NCI-H345 treated with DMSO at 0.1 percent for 48 hours (cell line): ENCODE measurements around the gene RIN3.
"Not testable (repeated sequence)": the region's sequence is repeated elsewhere in the genome, so short reads cannot be mapped to it uniquely, and the experiment has no call there.

Experiments used
- DNase-seq: peaks from one replicate; lab custom pipeline; 2025; ENCODE audit not compliant: unreplicated experiment; lab: John Stamatoyannopoulos, UW

Gene RIN3

DNA sequence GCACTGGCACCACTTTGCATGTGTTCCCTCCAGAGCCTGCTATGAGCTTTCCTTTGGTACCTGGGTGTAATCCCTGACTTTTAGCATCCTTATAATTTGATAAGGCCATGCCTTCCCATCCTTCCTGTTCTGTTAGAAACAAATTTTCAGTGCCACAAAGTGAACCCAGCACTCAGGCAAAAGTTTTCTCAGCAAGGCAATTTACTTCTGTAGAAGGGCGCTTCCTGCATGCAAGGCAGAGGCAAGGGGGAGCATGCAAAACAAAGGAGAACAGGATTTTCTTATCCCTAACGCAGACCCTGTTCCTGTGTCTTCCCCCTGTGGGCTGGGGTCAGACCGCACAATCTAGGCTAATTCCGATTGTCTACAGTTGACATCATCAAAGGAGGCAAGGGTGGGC is 108.7 kb downstream of the RIN3 start:
- no peak for DNase-seq

DNA sequence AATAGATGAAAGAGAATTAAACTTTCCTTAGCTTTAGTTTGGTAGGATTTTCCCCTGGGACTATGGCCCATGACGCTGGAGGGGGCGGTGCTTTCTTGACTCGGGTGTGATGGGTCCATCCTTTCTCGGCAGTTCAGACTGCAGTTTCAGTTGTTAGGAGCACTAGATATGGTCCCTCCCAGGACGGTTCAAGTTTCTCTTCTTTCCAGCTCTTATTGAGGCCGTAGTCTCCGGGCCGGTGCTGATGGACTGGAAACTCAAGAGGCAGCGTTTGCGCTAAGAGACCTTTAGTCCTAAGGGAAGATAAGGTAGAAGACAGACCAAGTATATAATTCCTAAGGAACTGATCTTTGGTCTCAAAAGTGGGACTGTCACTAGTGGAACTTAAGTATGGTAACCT is 111.2 kb downstream of the RIN3 start:
- DNase-seq: no peak

DNA sequence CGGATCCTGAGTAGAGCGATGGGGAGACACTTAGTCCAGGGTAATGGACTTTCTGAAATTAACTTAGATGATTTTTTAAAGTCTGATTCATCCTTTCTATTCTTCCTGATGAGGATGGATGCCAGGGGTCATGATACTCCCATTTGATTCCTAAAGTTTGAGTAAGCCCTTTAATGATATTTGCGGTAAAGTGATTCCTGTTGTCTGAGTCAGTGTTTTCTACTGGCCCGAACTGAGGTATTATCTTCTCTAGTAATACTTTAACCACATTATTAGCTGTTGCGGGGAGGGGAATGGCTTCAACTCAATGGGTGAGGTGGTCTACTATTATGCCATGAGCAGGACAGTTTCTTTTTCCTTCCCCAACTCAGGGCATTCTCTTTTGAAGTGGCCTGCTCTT is 111.6 kb downstream of the RIN3 start:
- no peak for DNase-seq

DNA sequence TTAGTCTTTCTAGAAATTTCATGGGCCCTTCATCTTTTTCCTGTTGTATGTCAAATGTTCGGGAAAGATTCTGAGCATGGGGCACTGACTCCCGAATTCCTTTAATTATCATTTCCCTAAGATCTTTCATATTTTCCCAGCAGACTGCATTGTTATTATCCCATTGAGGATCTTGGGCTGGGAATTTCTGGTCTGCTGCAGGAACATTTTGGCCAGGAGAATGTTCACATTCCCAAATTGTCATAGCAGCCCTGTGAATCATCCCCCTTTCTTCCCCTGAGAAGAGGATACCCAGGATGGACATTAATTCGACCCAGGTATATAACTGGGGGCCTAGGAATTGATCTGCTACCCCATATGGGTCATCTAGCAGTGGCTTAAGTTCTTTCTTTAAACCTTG is 112.5 kb downstream of the RIN3 start:
- no peak for DNase-seq

DNA sequence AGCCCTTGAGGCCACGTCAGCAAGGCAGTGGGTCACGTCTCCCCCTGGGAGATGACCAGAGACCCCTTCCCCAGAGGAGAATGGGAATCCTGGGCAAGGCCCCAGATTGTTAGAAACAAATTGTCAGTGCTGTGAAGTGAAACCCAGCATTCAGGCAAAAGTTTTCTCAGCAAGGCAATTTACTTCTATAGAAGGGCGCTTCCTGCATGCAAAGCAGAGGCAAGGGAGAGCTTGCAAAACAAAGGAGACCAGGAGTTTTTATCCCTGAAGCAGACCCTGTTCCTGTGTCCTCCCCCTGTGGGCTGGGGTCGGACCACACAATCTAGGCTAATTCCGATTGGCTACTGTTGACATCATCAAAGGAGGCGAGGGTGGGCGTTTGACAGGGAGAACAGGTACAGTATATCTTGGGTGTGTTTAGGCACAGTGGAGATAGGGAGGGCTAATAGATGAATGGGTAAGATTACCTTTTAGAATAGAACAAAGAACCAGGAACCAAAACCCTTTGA is 114.2 kb downstream of the RIN3 start:
- no peak for DNase-seq

DNA sequence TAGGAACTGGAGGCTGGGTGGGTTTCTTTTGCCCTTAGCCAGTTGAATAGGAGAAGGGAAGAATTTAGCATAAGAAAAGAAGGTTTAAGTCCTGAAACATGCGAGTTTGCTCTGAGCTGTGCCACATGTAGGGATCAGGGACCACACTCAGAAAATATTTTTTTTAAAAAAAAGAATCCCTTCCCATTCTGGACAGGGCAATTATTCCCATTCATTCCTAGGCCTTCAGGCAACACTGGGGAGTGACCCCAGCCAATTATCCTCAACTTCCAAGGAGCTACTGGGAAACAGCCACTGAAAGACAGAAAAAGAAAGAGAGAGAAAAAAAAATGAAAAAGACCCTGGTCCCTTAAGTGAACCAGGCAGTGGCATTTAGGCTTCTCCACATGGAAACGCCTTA is 115.1 kb downstream of the RIN3 start:
- no peak for DNase-seq

DNA sequence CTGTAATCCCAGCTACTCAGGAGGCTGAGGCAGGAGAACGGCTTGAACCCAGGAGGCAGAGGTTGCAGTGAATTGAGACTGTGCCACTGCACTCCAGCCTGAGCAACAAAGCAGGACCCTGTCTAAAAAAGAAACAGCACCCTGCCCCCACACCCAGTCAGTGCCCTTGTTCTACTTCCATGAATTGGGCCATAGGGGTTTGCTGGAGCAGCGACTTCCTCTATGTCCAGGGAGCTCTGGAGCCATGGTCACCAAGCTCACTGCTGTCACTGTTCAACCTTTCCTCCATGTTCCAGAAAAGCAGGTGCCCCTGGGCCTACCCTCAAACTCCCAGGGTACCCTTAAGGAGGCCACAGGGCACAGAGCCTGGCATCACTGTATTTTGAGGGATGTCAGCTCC is 116.8 kb downstream of the RIN3 start:
- DNase-seq: no peak

DNA sequence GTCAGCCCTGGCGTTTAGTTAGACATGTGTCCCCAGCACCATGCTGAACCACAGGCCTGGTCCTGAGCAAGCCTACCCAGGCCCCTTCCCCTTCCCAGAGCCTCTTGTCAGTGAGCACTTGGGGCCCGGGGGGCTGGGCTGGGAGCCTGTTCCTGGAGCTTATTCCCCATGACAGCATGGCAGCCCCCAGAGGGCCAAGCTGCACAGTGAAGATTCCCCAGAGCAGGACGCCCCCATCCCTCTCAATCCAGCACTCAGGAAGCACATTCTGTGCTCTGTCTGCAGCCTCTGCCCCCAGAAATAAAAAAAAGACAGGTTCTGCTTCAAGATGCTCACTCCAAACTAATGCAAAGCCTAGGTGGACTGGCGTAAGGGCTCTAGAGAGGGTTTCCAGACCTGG is 117.5 kb downstream of the RIN3 start:
- no peak for DNase-seq

DNA sequence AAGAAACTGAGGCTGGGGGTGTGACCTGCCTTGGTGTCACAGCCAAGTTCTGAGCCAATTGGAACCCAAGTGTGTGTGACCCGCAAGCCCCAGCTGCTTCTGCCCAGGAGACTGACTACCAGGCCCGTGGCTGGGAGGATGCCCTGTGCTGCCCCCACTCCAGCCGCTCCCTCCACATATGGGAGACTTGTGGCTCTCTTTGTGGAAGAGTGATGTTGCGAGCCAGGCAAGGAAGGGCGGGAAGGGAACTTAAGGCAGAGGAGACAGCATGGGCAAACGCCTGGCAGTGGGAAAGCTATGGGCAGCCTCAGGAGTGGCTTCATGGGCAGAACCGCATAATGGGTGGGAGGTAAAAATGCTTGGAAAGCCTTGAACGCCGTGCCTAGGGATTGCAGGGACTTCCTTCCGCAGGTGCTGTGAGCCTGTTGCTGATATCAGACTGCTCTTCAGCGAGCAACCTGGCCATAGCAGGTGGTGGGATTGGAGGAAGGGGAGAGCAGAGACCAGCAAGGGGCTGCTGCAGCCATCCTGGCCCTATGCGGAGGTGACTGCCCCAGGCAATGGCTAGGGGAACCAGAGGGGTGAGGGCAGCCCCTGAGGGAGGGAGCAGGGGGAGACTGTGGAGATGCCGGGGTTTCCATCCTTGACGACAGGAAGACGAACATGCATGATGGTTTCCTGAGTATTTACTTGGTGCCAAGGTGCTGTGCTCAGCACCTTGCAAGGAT is 119.1 kb downstream of the RIN3 start:
- no peak for DNase-seq

DNA sequence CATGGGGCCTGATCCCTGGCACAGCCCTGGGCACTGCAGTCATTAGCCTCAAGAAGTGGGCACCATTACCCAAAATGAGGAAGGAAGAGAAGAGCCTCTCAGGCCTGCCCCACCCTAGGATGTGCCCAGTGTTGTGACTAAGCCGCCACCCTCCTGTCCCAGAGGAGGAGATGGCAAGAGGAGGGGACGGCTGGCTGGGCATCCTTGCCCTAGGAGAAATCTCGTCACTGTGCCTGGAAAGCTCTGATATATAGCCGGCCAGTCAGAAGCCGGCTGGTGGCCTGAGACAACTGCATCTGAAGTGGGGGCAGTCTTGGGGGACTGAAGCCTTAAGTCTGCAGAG is 119.7 kb downstream of the RIN3 start:
- no peak for DNase-seq

DNA sequence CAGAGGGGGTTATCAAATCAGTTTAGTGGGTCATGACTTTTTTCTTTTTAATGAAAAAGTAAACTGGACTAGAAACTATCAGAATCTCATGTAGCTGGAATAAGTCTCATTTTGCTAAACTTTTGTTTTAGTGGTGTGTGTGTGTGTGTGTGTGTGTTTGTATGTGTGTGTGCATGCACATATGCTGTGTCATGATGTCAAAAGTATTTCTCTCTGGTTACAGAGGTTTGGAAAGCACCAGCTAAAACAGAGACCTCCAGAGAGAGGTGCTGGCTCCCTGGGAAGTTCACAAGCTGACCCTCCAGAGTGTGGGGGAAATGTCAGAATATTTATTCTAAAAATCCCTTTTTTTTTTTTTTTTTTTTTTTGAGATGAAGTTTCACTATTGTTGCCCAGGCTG is 120.1 kb downstream of the RIN3 start:
- DNase-seq: no peak

DNA sequence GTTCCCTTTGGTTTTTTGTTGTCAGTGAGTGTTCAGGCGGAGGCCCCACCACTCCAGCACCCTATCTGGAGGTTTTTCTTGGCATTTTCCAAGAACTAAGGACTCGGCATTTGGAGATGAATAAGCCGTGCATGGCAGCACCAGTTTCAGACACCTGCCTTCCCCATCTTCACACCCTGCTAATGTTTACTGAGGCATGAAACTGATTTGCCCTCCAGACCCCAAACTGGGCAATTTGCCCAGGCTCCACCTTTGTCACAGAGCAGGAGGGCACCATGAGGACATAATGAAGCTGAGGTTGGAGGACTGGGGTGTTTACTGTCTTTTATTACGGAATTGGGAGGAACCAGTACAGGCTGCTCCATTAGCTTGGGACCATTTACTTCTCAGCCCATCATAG is 121.5 kb downstream of the RIN3 start:
- peak; percentile 94 for DNase-seq

DNA sequence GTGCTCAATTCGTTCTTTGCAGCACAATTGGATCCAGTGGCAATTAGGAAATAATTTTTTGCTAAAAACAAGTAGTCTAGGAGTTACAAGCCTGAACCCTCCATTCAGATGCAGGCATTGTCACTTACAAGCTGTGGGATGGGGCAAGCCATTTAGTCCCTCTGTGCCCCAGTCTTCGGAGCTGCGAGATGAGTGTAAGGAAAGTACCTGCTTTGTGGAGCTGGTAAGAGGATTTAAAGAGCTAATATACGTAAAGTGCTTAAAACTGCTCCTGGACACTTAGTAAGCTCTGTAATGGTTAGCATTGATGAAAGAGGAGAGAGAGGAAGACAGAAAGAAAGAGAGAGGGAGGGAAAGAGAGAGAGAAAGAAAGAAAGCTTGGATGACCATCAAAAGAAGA is 122.3 kb downstream of the RIN3 start:
- no peak for DNase-seq

DNA sequence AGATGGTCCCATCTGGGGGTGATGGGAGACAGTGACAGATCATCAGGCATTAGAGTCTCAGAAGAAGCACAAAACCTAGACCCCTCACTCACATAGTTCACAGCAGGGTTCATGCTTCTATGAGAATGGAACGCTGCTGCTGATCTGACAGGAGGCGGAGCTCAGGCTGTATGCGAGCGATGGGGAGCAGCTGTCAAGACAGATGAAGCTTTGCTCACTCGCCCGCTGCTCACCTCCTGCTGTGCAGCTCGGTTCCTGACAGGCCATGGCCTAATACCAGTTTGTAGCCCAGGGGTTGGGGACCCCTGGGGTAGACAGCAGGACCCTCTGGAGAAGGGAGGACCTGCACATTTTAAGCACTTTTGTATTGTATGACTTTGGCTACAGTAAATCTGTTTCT is 123.6 kb downstream of the RIN3 start:
- DNase-seq: peak; percentile 63

DNA sequence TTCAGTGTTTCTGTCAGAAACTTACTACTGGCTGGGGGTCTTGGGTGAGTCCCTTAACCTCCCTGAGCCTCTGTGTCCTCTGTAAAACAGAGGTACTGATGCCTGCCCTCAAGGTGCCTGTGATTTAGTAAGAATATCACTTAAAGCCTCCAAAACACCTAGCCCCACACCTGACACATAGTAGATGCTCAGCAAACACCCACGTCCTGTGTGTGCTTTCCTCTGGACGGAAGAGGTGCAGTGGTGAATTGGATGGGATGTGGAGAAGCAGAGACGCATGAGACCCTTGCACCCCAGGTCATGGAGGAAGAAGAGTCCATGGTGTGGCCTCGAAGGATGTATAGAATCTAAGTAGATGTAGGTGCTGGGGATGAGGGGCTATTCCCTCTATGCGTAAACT is 124.3 kb downstream of the RIN3 start:
- DNase-seq: no peak

DNA sequence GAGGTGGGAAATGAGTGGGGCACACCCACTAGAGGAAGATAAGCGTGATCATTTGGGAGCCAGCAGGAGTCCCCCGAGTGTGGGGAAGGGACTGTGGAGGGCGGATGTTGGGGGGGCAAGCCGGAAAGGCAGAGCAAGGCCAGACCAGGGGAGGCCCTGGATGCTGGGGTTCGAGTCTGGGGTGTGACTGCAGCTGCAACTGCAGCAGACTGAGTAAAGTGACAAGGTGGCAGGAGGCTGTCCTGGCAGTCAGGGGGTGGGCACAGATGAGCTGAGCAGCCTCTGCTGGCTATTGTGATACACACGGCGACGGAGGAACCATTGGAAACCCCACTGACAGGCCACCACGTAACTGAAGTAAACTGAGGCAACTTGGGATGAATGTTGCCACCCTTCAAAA is 124.7 kb downstream of the RIN3 start:
- DNase-seq: no peak

DNA sequence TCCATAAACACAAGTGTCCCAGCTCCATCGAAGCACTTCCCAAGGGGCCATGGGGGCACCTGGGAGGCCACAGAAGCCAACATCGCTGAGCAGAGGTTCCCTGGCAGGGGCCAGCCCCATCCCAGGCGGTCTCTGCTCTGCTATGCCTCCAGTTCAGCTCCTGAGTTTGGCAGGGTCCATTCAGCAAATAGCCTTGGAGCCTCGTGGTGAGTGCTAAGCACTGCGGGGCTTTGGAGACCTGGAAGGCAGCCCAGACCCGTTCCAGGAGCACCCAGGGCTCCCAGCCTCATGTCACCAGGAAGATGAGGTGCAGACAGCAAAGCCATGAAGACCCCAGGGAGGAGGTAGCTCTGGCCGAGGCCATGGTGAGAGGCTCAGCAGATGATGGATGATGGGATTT is 125.3 kb downstream of the RIN3 start:
- DNase-seq: no peak

DNA sequence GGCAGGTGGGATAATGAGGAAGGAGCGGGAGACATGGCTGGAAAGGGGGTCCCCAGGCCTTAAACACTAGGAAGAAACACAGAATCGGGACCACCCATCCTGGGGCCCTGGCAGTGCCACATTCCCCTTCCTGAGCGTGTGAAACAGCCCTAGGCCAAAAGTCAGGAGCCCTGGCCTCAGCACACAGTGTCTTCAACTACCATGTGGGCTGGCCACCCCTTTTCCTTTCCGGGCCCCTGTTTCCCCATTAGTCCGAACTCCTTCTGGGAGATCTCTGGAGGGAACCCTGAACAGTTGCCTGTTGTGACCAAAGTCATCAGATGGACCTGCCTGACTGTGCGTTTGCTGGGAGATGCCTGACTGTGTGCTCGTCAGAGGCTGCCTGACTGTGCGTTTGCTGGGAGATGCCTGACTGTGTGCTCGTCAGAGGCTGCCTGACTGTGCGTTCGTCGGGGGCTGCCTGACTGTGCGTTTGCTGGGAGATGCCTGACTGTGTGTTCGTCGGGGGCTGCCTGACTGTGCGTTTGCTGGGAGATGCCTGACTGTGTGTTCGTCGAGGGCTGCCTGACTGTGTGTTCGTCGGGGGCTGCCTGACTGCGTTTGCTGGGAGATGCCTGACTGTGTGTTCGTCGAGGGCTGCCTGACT is 126.0 kb downstream of the RIN3 start:
- DNase-seq: not testable (repeated sequence)

DNA sequence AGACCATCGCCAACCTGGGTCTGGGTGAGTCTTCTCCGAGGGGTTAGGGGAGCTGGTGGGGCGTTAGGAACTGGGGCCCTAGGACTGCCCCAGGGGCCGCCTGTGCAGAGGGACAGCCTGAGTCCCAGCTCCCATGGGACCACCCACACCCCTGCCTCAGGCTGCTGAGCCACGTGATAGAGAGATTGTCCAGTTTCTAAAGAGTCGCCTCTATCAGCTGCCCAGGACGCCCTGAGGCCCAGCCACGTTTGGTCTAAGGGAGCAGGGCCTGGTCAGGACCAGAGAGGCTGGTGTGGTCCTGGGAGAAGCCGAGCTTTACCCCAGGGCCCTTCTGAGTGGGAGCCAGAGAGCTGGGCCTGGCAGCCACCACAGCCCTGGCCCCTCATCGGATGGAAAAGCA is 127.7 kb downstream of the RIN3 start:
- DNase-seq: no peak

DNA sequence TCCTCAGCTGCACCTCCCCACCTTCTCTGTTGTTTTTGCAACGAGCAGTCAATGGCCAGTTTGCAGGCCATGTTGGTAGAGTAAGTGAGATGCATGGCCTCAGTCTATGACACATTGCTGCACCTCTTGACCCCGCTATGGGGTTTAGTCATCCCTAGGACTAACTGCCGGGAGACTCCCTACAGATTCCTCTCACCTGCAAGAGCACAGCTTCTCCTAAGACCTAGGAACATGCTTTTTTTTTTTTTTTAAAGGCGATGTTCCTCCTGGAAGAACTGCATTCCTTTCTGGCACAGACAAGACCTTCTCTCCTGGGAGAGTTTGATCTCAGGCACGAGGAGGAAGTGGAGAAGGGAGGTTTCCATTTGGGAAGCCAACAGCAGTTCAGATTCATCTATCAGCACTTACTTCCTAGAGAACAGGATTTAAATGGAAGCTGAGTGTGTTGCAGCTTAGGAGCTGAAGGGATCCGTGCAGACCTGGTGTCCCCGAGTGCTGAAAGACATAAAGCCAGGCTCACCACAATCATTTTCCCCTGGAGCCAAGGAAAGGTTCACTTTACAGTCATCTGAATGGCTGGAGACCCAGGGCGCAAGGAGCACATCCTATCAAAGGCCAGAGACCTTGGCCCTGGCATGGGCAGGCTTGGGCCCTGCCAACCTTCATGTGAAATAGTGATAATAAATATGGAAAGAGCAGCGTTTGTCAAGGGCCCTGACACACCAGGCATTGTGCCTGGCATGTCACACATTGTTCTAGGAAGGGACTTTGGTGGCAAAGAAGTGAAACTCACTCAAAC is 130.8 kb downstream of the RIN3 start:
- no peak for DNase-seq

DNA sequence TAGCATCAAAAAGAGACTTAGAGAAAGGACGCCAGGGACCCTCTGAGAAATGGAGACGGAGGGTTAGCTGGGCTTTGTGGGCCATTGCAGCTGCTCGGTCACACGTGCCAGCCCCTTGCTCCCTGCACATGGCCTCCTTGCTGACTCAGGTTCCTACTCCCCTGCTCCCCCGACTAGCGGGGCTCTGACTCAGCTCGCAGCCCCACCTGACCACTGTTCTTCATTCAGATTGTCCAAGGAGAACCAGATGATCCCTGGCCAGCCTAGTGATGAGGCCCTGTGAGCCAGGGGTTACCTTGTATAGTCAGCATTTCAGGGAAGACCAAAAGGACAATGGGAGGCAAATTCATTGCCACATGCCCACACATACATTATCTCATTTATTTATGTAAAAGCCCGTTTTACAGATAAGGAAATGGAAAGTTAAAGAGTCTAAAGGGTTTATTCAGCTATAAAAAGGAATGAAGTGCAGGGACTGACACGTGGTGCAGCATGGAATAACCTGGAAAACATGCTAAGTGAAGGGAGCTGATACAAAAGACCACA is 131.5 kb downstream of the RIN3 start:
- no peak for DNase-seq
